Neural crest cell (in vitro differentiated cells): Measurements from ENCODE around the gene PRTFDC1. TPM values are rescaled to one million over a fixed set of nuclear protein-coding genes. Genes with fewer than 3 reads are reported as not detected.

ENCODE experiments used
- DNase-seq: peaks from one replicate; pipeline ENCODE4 v3.0.0; 2021; ENCODE audit warnings: low read depth, mixed read lengths, low spot score
- H3K27ac Mint-ChIP-seq: one replicate; pipeline ENCODE4 v1.8.0; 2021; ENCODE audit warnings: mild to moderate bottlenecking, mixed read lengths; ENCODE audit not compliant: unreplicated experiment
- H3K27me3 Mint-ChIP-seq: 2 replicates; pipeline ENCODE4 v1.8.0; 2021; ENCODE audit warnings: low read depth, mild to moderate bottlenecking, mixed read lengths
- H3K36me3 Mint-ChIP-seq: 2 replicates; pipeline ENCODE4 v1.8.0; 2021; ENCODE audit warnings: low read depth, mild to moderate bottlenecking, mixed read lengths
- H3K4me1 Mint-ChIP-seq: 2 replicates; pipeline ENCODE4 v1.8.0; 2021; ENCODE audit warnings: mixed read lengths
- H3K4me3 Mint-ChIP-seq: one replicate; pipeline ENCODE4 v1.8.0; 2021; ENCODE audit warnings: mild to moderate bottlenecking, mixed read lengths
- H3K9me3 Mint-ChIP-seq: 2 replicates; pipeline ENCODE4 v1.8.0; 2021; ENCODE audit warnings: mixed read lengths
- total RNA-seq: library from RNA; stranded (reverse); gene quantifications from 2 replicates; pipeline ENCODE4 v1.2.1, GENCODE V29; 2021
- TF ChIP-seq, protein P1 (sequence below): fragments of 200-600 bp; sonication (generic); conservative IDR thresholded peaks from 2 replicates; pipeline ENCODE4 v1.5.0; 2021; ENCODE audit warnings: antibody characterized with exemption, mild to moderate bottlenecking

The PRTFDC1 gene
- total RNA-seq, 1 donor from 2014 or later = 26.7 TPM

DNA sequence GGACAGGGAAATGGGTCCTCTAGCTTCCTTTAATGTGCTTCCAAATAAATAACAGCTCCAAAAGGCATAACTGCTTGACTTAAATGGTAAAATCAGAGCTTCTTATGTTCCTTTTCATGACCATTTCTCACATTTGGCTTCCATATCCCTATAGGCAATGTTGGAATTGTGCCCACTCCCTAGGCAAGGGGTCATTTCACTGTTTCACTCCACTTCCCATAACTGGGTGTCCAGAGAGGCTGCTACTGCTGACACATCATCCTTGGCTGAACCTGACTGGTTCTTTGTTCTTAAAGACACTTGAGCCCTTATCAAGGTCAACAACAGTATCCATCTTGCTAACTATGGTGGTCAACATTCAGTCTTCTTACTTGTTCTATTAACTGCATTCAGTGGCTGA, 37.1 kb downstream of the PRTFDC1 start:
- no peak overlapping the region for H3K27ac Mint-ChIP-seq
- peaks cover 11% of the 10 kb centered on the region for H3K36me3 Mint-ChIP-seq
- no peaks in the 10 kb centered on the region for H3K27me3 Mint-ChIP-seq
- DNase-seq = no peak
- TF ChIP-seq, protein P1, sequence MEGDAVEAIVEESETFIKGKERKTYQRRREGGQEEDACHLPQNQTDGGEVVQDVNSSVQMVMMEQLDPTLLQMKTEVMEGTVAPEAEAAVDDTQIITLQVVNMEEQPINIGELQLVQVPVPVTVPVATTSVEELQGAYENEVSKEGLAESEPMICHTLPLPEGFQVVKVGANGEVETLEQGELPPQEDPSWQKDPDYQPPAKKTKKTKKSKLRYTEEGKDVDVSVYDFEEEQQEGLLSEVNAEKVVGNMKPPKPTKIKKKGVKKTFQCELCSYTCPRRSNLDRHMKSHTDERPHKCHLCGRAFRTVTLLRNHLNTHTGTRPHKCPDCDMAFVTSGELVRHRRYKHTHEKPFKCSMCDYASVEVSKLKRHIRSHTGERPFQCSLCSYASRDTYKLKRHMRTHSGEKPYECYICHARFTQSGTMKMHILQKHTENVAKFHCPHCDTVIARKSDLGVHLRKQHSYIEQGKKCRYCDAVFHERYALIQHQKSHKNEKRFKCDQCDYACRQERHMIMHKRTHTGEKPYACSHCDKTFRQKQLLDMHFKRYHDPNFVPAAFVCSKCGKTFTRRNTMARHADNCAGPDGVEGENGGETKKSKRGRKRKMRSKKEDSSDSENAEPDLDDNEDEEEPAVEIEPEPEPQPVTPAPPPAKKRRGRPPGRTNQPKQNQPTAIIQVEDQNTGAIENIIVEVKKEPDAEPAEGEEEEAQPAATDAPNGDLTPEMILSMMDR = no peak
- no peak overlapping the region for H3K4me3 Mint-ChIP-seq
- no peaks in the 10 kb centered on the region for H3K4me1 Mint-ChIP-seq
- H3K9me3 Mint-ChIP-seq = peaks cover 5% of the 10 kb centered on the region

DNA sequence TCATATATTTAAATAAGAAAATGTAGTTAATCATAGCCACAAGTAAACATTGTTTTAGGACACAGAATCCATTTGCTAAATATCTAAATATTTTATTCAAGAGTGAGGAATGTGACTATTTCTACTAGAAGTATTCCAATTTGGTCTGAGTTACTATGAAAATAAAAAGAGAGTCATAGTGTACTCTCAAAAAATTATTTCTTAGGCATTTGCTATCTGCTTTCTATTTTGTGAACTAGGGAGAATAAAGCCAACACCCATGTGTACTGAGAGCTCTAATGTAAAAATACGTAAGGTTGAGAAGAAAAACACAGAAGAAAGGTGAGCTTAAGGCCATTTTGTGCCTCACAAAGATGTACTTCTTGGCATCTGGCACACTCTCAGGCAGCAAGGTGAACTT, 38.3 kb downstream of the PRTFDC1 start:
- peaks cover 3% of the 10 kb centered on the region for H3K9me3 Mint-ChIP-seq
- H3K4me3 Mint-ChIP-seq = no peak overlapping the region
- peaks cover 5% of the 10 kb centered on the region for H3K36me3 Mint-ChIP-seq
- TF ChIP-seq, protein P1 = no peak
- H3K4me1 Mint-ChIP-seq = no peaks in the 10 kb centered on the region
- H3K27ac Mint-ChIP-seq = no peak overlapping the region
- H3K27me3 Mint-ChIP-seq = no peaks in the 10 kb centered on the region
- DNase-seq = no peak

DNA sequence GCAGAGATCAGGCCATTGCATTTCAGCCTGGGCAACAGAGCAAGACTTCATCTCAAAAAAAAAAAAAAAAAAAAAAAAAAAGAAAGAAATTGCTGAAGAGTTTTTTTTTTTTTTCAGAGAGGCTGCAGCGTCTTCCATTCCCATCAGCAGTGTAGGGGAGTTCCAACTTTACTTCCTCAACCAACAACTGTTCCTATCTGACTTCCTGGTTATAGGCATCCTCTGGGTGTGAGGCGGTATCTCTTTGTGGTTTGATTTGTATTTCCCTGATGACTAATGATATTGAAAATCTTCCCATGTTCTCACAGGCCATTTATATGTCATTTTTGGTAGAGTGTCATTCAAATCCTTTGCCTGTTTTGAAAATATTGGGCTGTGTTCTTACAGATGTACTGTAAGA, 40.2 kb downstream of the PRTFDC1 start:
- no peak for DNase-seq
- Mint-ChIP-seq H3K4me1 (peaks cover 4% of the 10 kb centered on the region), H3K36me3 (peaks cover 5% of the 10 kb centered on the region), H3K9me3 (peaks cover 3% of the 10 kb centered on the region), H3K27ac (no peak overlapping the region), H3K27me3 (no peaks in the 10 kb centered on the region), H3K4me3 (no peak overlapping the region)
- TF ChIP-seq, protein P1 = no peak

DNA sequence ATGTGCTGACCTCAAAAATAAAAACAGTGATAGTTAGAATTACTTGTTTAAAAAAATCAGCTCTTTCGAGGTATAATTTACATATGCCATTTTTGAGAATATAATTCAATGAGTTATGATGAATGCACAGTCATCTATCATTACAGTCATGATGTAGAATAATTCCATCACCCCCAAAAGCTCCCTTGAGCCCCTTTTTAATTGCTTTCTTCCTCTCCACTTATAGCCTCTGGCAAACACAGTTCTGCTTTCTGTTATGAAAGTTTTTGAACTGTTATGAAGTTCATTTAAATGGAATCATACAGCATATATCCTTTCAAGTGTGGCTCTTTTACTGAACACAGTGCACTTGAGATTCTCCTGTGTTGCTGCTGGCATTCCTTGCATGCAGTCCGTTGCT, 41.4 kb downstream of the PRTFDC1 start:
- Mint-ChIP-seq H3K27ac (no peak overlapping the region), H3K4me3 (no peak overlapping the region), H3K27me3 (no peaks in the 10 kb centered on the region), H3K9me3 (peaks cover 3% of the 10 kb centered on the region), H3K4me1 (peaks cover 4% of the 10 kb centered on the region), H3K36me3 (peaks cover 15% of the 10 kb centered on the region)
- TF ChIP-seq, protein P1 = no peak
- DNase-seq = no peak

DNA sequence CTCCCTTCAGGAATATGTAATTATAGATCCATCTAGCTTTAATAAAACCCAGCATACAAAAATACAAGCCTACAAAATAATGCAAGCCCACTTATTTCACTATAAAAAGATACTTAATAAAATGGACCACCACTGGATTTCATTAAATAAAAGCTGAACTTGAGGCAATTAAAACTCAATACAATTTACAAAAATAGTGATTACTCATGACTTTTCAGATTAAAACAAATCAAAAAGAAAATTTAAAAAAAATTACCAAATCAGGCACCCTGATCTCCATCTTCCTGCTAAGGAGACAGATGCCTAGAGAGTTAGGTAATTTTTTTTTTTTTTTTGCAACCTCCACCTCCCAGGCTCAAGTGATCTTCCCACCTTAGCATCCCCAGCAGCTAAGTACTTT, 41.8 kb downstream of the PRTFDC1 start:
- TF ChIP-seq, protein P1 = no peak
- Mint-ChIP-seq H3K36me3 (peaks cover 18% of the 10 kb centered on the region), H3K4me1 (peaks cover 4% of the 10 kb centered on the region)

More for the DNA sequence above, 41.8 kb downstream of the PRTFDC1 start:
- no peaks in the 10 kb centered on the region for H3K27me3 Mint-ChIP-seq
- no peak overlapping the region for H3K27ac Mint-ChIP-seq
- no peak overlapping the region for H3K4me3 Mint-ChIP-seq
- DNase-seq = no peak
- peaks cover 3% of the 10 kb centered on the region for H3K9me3 Mint-ChIP-seq
